ELR (cell line): ENCODE results near the gene PDPN.
"Not testable (repeated sequence)": the region's sequence is repeated elsewhere in the genome, so short reads cannot be mapped to it uniquely, and the experiment has no call there.

Experiments
- DNase-seq: peaks from one replicate; pipeline ENCODE4 v3.0.0-alpha.2; 2015; ENCODE audit warnings: low read depth

PDPN gene

GRCh38 chr1:13583595-13583965 lies at the start of gene PDPN:
Gene PDPN, plus strand, starts transcription at chr1:13583832. Its CDS starts 202 bp downstream, at chr1:13584034.
- no peak for DNase-seq

GRCh38 chr1:13535227-13535626 lies 48.4 kb upstream of the PDPN start:
- no peak for DNase-seq

- DNase-seq, result no peak
These were observed 47.1 kb upstream of the PDPN start for GRCh38 chr1:13536571-13536970.

GRCh38 chr1:13538832-13539231 lies 44.8 kb upstream of the PDPN start:
- no peak for DNase-seq

GRCh38 chr1:13539683-13540082 lies 43.9 kb upstream of the PDPN start:
- DNase-seq, result no peak

GRCh38 chr1:13540866-13541265 lies 42.8 kb upstream of the PDPN start:
- DNase-seq, result no peak

- no peak for DNase-seq
These were observed 42.0 kb upstream of the PDPN start for GRCh38 chr1:13541435-13542215.

- DNase-seq, result no peak
These were observed 40.0 kb upstream of the PDPN start for GRCh38 chr1:13543451-13544220.

- no peak for DNase-seq
These were observed 39.4 kb upstream of the PDPN start for GRCh38 chr1:13544221-13544556.

GRCh38 chr1:13546791-13547190 lies 36.8 kb upstream of the PDPN start:
- DNase-seq, result no peak

GRCh38 chr1:13548281-13548680 lies 35.4 kb upstream of the PDPN start:
- DNase-seq, result no peak

- no peak for DNase-seq
These were observed 34.6 kb upstream of the PDPN start for GRCh38 chr1:13549021-13549420.

- DNase-seq, result no peak
These were observed 34.1 kb upstream of the PDPN start for GRCh38 chr1:13549521-13549920.

- DNase-seq, result no peak
These were observed 33.0 kb upstream of the PDPN start for GRCh38 chr1:13550663-13551062.

- no peak for DNase-seq
These were observed 28.8 kb upstream of the PDPN start for GRCh38 chr1:13554798-13555197.

- DNase-seq, result no peak
These were observed 27.3 kb upstream of the PDPN start for GRCh38 chr1:13556224-13556764.

- no peak for DNase-seq
These were observed 23.1 kb upstream of the PDPN start for GRCh38 chr1:13560541-13560940.

- not testable (repeated sequence) for DNase-seq
These were observed 20.7 kb upstream of the PDPN start for GRCh38 chr1:13562981-13563380.

- no peak for DNase-seq
These were observed 19.6 kb upstream of the PDPN start for GRCh38 chr1:13564073-13564472.

- DNase-seq, result not testable (repeated sequence)
These were observed 13.2 kb upstream of the PDPN start for GRCh38 chr1:13570435-13570834.

GRCh38 chr1:13570924-13571323 lies 12.7 kb upstream of the PDPN start:
- no peak for DNase-seq

GRCh38 chr1:13573586-13573985 lies 10.0 kb upstream of the PDPN start:
- DNase-seq, result no peak

- DNase-seq, result no peak
These were observed 6.7 kb upstream of the PDPN start for GRCh38 chr1:13576926-13577325.
